HepG2 (cell line): ENCODE measurements around the gene AUTS2.

Source experiments
- EZH2 ChIP-seq: conservative IDR thresholded peaks from 2 replicates; pipeline ENCODE4 v1.6.1; 2012; ENCODE audit warnings: mild to moderate bottlenecking, low read depth, low read length, moderate library complexity
- FOXA1 ChIP-seq, 2 experiments: fragments of 450-650 bp in 1 of 2; sonication (generic) in 1 of 2; formaldehyde crosslinking in 1 of 2; IDR thresholded peaks; 2 replicates each; pipeline versions ENCODE4 v1.4.0 to v1.6.1; 2016 to 2020; ENCODE audit warnings: missing genetic modification reagents in 1 of 2
- KLF16 ChIP-seq, 2 experiments: sonication (generic) in 1 of 2; formaldehyde crosslinking in 1 of 2; IDR thresholded peaks; 2 replicates each; pipeline versions ENCODE4 v1.6.1 to v1.8.0; 2016 to 2023; ENCODE audit warnings: missing genetic modification reagents in 2 of 2, missing compliant biosample characterization in 1 of 2
- POLR2A ChIP-seq, 2 experiments: IDR thresholded peaks; 2 replicates each; pipeline ENCODE4 v1.6.1; 2011; ENCODE audit warnings: low read depth in 2 of 2, low read length in 2 of 2, mild to moderate bottlenecking in 1 of 2, moderate library complexity in 1 of 2; ENCODE audit not compliant: insufficient read depth in 1 of 2

- TF ChIP-seq POLR2A (IDR thresholded peaks at IDR 0.05; ENCODE audit: insufficient read depth in 1 of 2, low read depth in 2 of 2, low read length in 2 of 2) (no peak), FOXA1 (IDR thresholded peaks at IDR 0.05) (no peak), FOXA1 (CRISPR knock-in tag; IDR thresholded peaks at IDR 0.05) (no peak), KLF16 (CRISPR knock-in tag; IDR thresholded peaks at IDR 0.05) (no peak), EZH2 (no peak)
Observed at GRCh38 chr7:70137126-70137525, 538.9 kb downstream of the AUTS2 start.
